ENCODE results near the gene CARD9. TPM values are rescaled to one million over a fixed set of nuclear protein-coding genes. Genes with fewer than 3 reads are reported as not detected.

The CARD9 gene
- total and polyA plus RNA-seq, 2 of the 8 experiments (the other 6 are each of a cell fraction or from before 2014, with no cell fraction given), result 0.15 to 1.1 TPM

GRCh38 chr9:136338511-136338910 lies 35.0 kb downstream of the CARD9 start:
- ChIA-PET POLR2A (ENCODE audit: partially characterized antibody) (interaction anchor here (1.1 to 1.3 kb wide), 2 partner anchors 28 to 30 kb away, joined by 4 read pairs; no protein-coding TSS in a partner anchor), CTCF (ENCODE audit: partially characterized antibody) (interaction anchor here (1.0 to 3.0 kb wide), 7 partner anchors 11 to 86 kb away, joined by 3 to 8 read pairs (median 5); partner anchors contain the start of gene GPSM1)
- Histone ChIP-seq H3K79me2 (ENCODE audit: control insufficient read depth in 1 of 2, insufficient read depth in 2 of 2, low read length in 2 of 2) (no peaks in the 10 kb centered on the region), H3K27me3 (replicated peaks in 1 of 4; ENCODE audit: control insufficient read depth in 3 of 4, extremely low read depth in 1 of 4, insufficient read depth in 3 of 4, low read length in 3 of 4) (no peaks in the 10 kb centered on the region), H3K79me1 (ENCODE audit: low read depth, low read length) (0 out of 2 replicates have a peak, but pooled peaks cover 2% of the 10 kb centered on the region), H3K9me3 (ENCODE audit: insufficient read depth in 2 of 2, low read depth in 1 of 2, low read length in 1 of 2) (no peaks in the 10 kb centered on the region), H2AFZ (ENCODE audit: low read length) (no peak overlapping the region), H3K36me3 (ENCODE audit: control insufficient read depth in 2 of 4, insufficient read depth in 4 of 4, low read length in 3 of 4) (peaks cover 0 to 4% (median 0%) of the 10 kb centered on the region in 4 experiments; a peak in 2 of 8 replicates), H3K4me2 (ENCODE audit: insufficient read depth in 1 of 2, low read depth in 2 of 2, low read length in 2 of 2) (no peak overlapping the region), H3K4me3 (ENCODE audit: extremely low read depth in 1 of 4, insufficient read depth in 2 of 4, low read depth in 3 of 4, low read length in 4 of 4) (no peak overlapping the region), H2BK12ac (ENCODE audit: low read depth, low read length) (no peak overlapping the region), H3K56ac (replicated peaks; ENCODE audit: insufficient read length, low read depth, low read length) (no peak overlapping the region), H4K20me1 (replicated peaks in 1 of 2; ENCODE audit: control insufficient read depth in 1 of 2, insufficient read depth in 2 of 2, low read length in 2 of 2) (peaks cover 0 to 1% of the 10 kb centered on the region in 2 experiments), H2BK120ac (replicated peaks; ENCODE audit: low read depth, low read length) (no peak overlapping the region), H4K91ac (replicated peaks; ENCODE audit: insufficient read length, low read length) (no peak overlapping the region), H2AK5ac (ENCODE audit: low read depth, low read length) (no peak overlapping the region), H3K23ac (ENCODE audit: insufficient read length) (no peak overlapping the region), H2BK15ac (ENCODE audit: low read length) (no peak overlapping the region), H4K5ac (ENCODE audit: insufficient read length, low read depth, low read length) (no peak overlapping the region), H3K14ac (ENCODE audit: insufficient read length) (no peak overlapping the region), H3K9ac (replicated peaks in 1 of 4; ENCODE audit: extremely low read depth in 1 of 4, low read depth in 3 of 4, low read length in 3 of 4) (no peak overlapping the region), H3K4me1 (replicated peaks in 1 of 4; ENCODE audit: control insufficient read depth in 3 of 4, insufficient read depth in 4 of 4, low read length in 3 of 4) (peaks cover 0 to 12% (median 7%) of the 10 kb centered on the region in 4 experiments; a peak in 6 of 7 replicates), H2BK20ac (ENCODE audit: low read length) (no peak overlapping the region), H3K23me2 (ENCODE audit: low read depth, low read length) (no peaks in the 10 kb centered on the region; the same call in 1 of the 2 replicates), H2BK5ac (ENCODE audit: low read depth, low read length) (no peak overlapping the region), H4K8ac (ENCODE audit: extremely low read depth, insufficient read depth, low read length) (no peak overlapping the region), H3K4ac (replicated peaks; ENCODE audit: insufficient read length, low read depth, low read length) (no peak overlapping the region), H3K18ac (ENCODE audit: extremely low read depth, low read length) (no peak overlapping the region), H3K27ac (ENCODE audit: low read depth, low read length) (no peak overlapping the region)
- TF ChIP-seq RAD21 (IDR thresholded peaks at IDR 0.05 in 1 of 2, conservative IDR thresholded peaks at IDR 0.05 in 1 of 2; ENCODE audit: low read depth in 2 of 2, low read length in 2 of 2), result no peak
- no peak for TF ChIP-seq BACH1 (IDR thresholded peaks at IDR 0.05; ENCODE audit: low read length)
- no peak for TF ChIP-seq KDM4A (IDR thresholded peaks at IDR 0.05; ENCODE audit: low read depth, low read length, severe bottlenecking)
- TF ChIP-seq CHD2 (IDR thresholded peaks at IDR 0.05; ENCODE audit: low read length), result no peak
- no peak for TF ChIP-seq USF2 (IDR thresholded peaks at IDR 0.05; ENCODE audit: low read length)
- TF ChIP-seq ASH2L (IDR thresholded peaks at IDR 0.05; ENCODE audit: low read length), result no peak
- TF ChIP-seq TCF12 (IDR thresholded peaks at IDR 0.05; ENCODE audit: low read depth, low read length), result no peak
- WGBS, 2 experiments (ENCODE audit: extremely low coverage in 1 of 2, insufficient coverage in 1 of 2, insufficient read length in 1 of 2, insufficient replicate concordance in 2 of 2, low coverage in 1 of 2, low lambda C conversion rate in 2 of 2, missing lambda C conversion rate in 1 of 2), result 94% methylated on average over 25 of the region's 25 CpGs; no CpG with 5 or more reads in 1 of the 2 experiments
- DNase-seq (ENCODE audit: low read depth in 1 of 2, low spot score in 2 of 2) (no peak), FAIRE-seq (no peak)
